HepG2 (cell line): ENCODE results near the gene GPT2. TPM values are rescaled to one million over a fixed set of nuclear protein-coding genes. Genes with fewer than 3 reads are reported as not detected.

ENCODE experiments used
- ATAD3A ChIP-seq: sonication (generic); formaldehyde crosslinking; IDR thresholded peaks from 2 replicates; pipeline ENCODE4 v1.4.0; 2020; ENCODE audit warnings: missing genetic modification reagents
- BRCA1 ChIP-seq: sonication (generic); formaldehyde crosslinking; IDR thresholded peaks from 2 replicates; pipeline ENCODE4 v1.4.0; 2020; ENCODE audit warnings: missing genetic modification reagents
- CENPX ChIP-seq: sonication (generic); formaldehyde crosslinking; IDR thresholded peaks from 2 replicates; pipeline ENCODE4 v1.9.0; 2021; ENCODE audit warnings: mild to moderate bottlenecking, missing genetic modification reagents, moderate library complexity
- CHCHD3 ChIP-seq: sonication (generic); formaldehyde crosslinking; IDR thresholded peaks from 2 replicates; pipeline ENCODE4 v1.8.0; 2022; ENCODE audit warnings: mild to moderate bottlenecking, missing genetic modification reagents, moderate library complexity
- CREM ChIP-seq, 2 experiments: sonication (generic) in 1 of 2; formaldehyde crosslinking in 1 of 2; IDR thresholded peaks; 2 replicates each; pipeline versions ENCODE4 v1.4.0 to v1.6.1; 2016 to 2020; ENCODE audit warnings: antibody characterized with exemption in 1 of 2, mild to moderate bottlenecking in 1 of 2, missing genetic modification reagents in 1 of 2
- EED ChIP-seq: sonication (generic); formaldehyde crosslinking; IDR thresholded peaks from 2 replicates; pipeline ENCODE4 v1.5.0; 2020; ENCODE audit warnings: mild to moderate bottlenecking, missing genetic modification reagents
- ELF4 ChIP-seq: sonication (generic); formaldehyde crosslinking; IDR thresholded peaks from 2 replicates; pipeline ENCODE4 v1.5.0; 2020; ENCODE audit warnings: missing genetic modification reagents, mild to moderate bottlenecking, moderate library complexity, borderline replicate concordance
- HNRNPH1 ChIP-seq: fragments of 200-400 bp; formaldehyde crosslinking; optimal IDR thresholded peaks from 2 replicates; pipeline ENCODE3; 2017; ENCODE audit warnings: mild to moderate bottlenecking, low read depth, low read length
- KDM2A ChIP-seq: sonication (generic); formaldehyde crosslinking; IDR thresholded peaks from 2 replicates; pipeline ENCODE4 v1.4.0; 2020; ENCODE audit warnings: low read depth, missing genetic modification reagents, borderline replicate concordance
- NFE2L2 ChIP-seq: fragments of 150-350 bp; IDR thresholded peaks from 2 replicates; pipeline ENCODE4 v1.6.1; 2014; ENCODE audit warnings: low read length
- NFYB ChIP-seq: sonication (generic); formaldehyde crosslinking; IDR thresholded peaks from 2 replicates; pipeline ENCODE4 v1.4.0; 2020; ENCODE audit warnings: missing genetic modification reagents
- PAX8 ChIP-seq: sonication (generic); formaldehyde crosslinking; IDR thresholded peaks from 2 replicates; pipeline ENCODE4 v1.8.0; 2022; ENCODE audit warnings: mild to moderate bottlenecking, missing genetic modification reagents, borderline replicate concordance
- SSRP1 ChIP-seq: IDR thresholded peaks from 2 replicates; pipeline ENCODE4 v1.6.1; 2016; ENCODE audit warnings: control low read depth
- TGIF2 ChIP-seq: IDR thresholded peaks from 2 replicates; pipeline ENCODE4 v1.6.1; 2016; ENCODE audit warnings: control low read depth, missing compliant biosample characterization
- THYN1 ChIP-seq: sonication (generic); formaldehyde crosslinking; IDR thresholded peaks from 2 replicates; pipeline ENCODE4 v1.8.1; 2023; ENCODE audit warnings: low read depth, mild to moderate bottlenecking, moderate library complexity, missing genetic modification reagents, borderline replicate concordance
- YEATS2 ChIP-seq: sonication (generic); formaldehyde crosslinking; IDR thresholded peaks from 2 replicates; pipeline ENCODE4 v1.4.0; 2020; ENCODE audit warnings: missing genetic modification reagents, borderline replicate concordance
- ZNF256 ChIP-seq: sonication (generic); formaldehyde crosslinking; conservative IDR thresholded peaks from 2 replicates; pipeline ENCODE4 v1.4.0; 2020; ENCODE audit warnings: missing genetic modification reagents
- ZNF34 ChIP-seq: sonication (generic); formaldehyde crosslinking; IDR thresholded peaks from 2 replicates; pipeline ENCODE4 v1.4.0; 2020; ENCODE audit warnings: mild to moderate bottlenecking, missing genetic modification reagents, borderline replicate concordance
- ZNF350 ChIP-seq: sonication (generic); formaldehyde crosslinking; IDR thresholded peaks from 2 replicates; pipeline ENCODE4 v1.4.0; 2020; ENCODE audit warnings: mild to moderate bottlenecking, low read depth, missing genetic modification reagents, borderline replicate concordance
- polyA plus RNA-seq, 8 experiments: library from polyadenylated mRNA; depleted of rRNA in 3 of 8; stranded (reverse) in 7 of 8; unstranded in 1 of 8; fragments of >200 nt; fragmentation: Illumina TruSeq in 4 of 8; extraction: Trizol in 4 of 8; gene quantifications; 2 replicates each; pipeline versions ENCODE4 v1.2.1 to v1.2.3, GENCODE V29; 2011 to 2016; ENCODE audit warnings: low read depth in 4 of 8, missing spikeins in 1 of 8, mixed read lengths in 1 of 8; ENCODE audit not compliant: insufficient read depth in 1 of 8
- total RNA-seq, 5 experiments: library from RNA; depleted of rRNA; stranded (reverse); fragments of >200 nt; fragmentation: Illumina TruSeq; extraction: Trizol; gene quantifications; 2 replicates each; pipeline ENCODE4 v1.2.3, GENCODE V29; 2016; ENCODE audit warnings: low read depth in 1 of 5
- TF ChIP-seq, protein P1 (sequence below): sonication (generic); formaldehyde crosslinking; conservative IDR thresholded peaks from 2 replicates; pipeline ENCODE4 v1.8.0; 2022; ENCODE audit warnings: mild to moderate bottlenecking, moderate library complexity, missing genetic modification reagents
- TF ChIP-seq, protein P2 (sequence below): IDR thresholded peaks from 2 replicates; pipeline ENCODE4 v1.6.1; 2016; ENCODE audit warnings: mild to moderate bottlenecking
- TF ChIP-seq, protein P3 (sequence below), 2 experiments: fragments of 450-650 bp in 1 of 2; sonication (generic) in 1 of 2; formaldehyde crosslinking; IDR thresholded peaks; 2 replicates each; pipeline versions ENCODE4 v1.5.0 to v1.8.0; 2020 to 2022; ENCODE audit warnings: mild to moderate bottlenecking in 1 of 2, missing genetic modification reagents in 1 of 2
- TF ChIP-seq, protein P4 (sequence below): sonication (generic); formaldehyde crosslinking; IDR thresholded peaks from 2 replicates; pipeline ENCODE4 v1.4.0; 2020; ENCODE audit warnings: mild to moderate bottlenecking, missing genetic modification reagents

Gene GPT2
- total and polyA plus RNA-seq, 2 of the 13 experiments (the other 11 are each of a cell fraction or from before 2014, with no cell fraction given): 138 to 267 TPM

DNA sequence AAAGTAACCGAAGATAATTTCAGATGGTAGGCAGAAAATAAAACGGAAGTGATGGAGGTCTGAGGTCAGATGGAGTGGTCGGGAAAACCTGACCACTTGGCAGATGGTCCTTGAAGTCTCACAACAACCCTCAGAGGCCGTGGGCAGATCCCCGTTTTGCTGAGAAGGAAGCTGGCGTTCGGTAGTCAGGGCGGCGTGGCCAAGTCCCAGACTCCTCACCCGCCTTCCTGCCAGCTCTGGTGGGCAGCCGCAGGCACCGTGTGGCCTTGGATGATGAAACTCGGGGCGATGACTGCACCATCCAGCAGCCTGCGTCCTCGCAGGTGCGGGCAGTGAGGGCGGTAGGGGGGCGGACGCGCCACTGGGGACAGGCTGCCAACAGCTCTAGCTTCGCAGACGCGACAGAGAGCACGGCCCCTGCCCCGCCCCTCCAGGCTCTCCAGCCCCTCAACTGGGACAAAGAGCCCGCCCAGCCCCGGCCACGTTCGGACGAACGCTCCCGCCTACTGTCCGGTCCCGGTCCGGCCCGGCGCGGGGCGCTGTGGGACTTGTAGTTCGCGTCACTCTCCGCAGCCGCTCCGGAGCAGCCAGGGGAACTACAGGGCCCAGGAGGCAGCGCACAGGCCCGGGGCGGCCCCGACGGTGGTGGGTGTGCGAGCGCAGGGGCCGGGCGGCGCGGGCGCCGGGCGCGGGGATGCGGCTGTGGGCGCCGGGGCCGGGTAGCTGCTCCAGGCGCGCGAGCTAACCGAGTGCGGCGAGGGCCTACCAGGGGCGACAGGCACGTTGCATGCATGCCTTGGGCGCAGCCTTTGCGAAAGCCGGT lies at the start of gene GPT2 (continued):
- TF ChIP-seq NFE2L2 (no peak), ZNF34 (CRISPR knock-in tag) (peak; percentile 91), CREM (IDR thresholded peaks at IDR 0.05) (peak; percentile 45), CREM (CRISPR knock-in tag; IDR thresholded peaks at IDR 0.05) (no peak), ELF4 (CRISPR knock-in tag) (0 out of 2 replicates have a peak, but pooled peaks have one; percentile 71), CHCHD3 (CRISPR knock-in tag) (no peak; the same call in 1 of the 2 replicates), PAX8 (CRISPR knock-in tag) (peak; percentile 96; the same call in 1 of the 2 replicates), HNRNPH1 (no peak), TGIF2 (peak; percentile 77; the same call in 1 of the 2 replicates), BRCA1 (CRISPR knock-in tag) (0 out of 2 replicates have a peak, but pooled peaks have one; percentile 31), ATAD3A (CRISPR knock-in tag) (peak; percentile 89; the same call in 1 of the 2 replicates), ZNF256 (CRISPR knock-in tag) (peak; percentile 75; the same call in 1 of the 2 replicates), NFYB (peak; percentile 56), CENPX (CRISPR knock-in tag) (no peak), SSRP1 (CRISPR knock-in tag) (peak; percentile 99), KDM2A (CRISPR knock-in tag) (peak; percentile 88), EED (peak; percentile 94; the same call in 1 of the 2 replicates), ZNF350 (peak; percentile 92; the same call in 1 of the 2 replicates), THYN1 (CRISPR knock-in tag) (no peak), YEATS2 (CRISPR knock-in tag) (peak; percentile 81; the same call in 1 of the 2 replicates)
- TF ChIP-seq, protein P1, sequence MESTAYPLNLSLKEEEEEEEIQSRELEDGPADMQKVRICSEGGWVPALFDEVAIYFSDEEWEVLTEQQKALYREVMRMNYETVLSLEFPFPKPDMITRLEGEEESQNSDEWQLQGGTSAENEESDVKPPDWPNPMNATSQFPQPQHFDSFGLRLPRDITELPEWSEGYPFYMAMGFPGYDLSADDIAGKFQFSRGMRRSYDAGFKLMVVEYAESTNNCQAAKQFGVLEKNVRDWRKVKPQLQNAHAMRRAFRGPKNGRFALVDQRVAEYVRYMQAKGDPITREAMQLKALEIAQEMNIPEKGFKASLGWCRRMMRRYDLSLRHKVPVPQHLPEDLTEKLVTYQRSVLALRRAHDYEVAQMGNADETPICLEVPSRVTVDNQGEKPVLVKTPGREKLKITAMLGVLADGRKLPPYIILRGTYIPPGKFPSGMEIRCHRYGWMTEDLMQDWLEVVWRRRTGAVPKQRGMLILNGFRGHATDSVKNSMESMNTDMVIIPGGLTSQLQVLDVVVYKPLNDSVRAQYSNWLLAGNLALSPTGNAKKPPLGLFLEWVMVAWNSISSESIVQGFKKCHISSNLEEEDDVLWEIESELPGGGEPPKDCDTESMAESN: peak; percentile 88
- TF ChIP-seq, protein P2, sequence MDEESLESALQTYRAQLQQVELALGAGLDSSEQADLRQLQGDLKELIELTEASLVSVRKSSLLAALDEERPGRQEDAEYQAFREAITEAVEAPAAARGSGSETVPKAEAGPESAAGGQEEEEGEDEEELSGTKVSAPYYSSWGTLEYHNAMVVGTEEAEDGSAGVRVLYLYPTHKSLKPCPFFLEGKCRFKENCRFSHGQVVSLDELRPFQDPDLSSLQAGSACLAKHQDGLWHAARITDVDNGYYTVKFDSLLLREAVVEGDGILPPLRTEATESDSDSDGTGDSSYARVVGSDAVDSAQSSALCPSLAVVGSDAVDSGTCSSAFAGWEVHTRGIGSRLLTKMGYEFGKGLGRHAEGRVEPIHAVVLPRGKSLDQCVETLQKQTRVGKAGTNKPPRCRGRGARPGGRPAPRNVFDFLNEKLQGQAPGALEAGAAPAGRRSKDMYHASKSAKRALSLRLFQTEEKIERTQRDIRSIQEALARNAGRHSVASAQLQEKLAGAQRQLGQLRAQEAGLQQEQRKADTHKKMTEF: peak; percentile 99
- TF ChIP-seq, protein P3, sequence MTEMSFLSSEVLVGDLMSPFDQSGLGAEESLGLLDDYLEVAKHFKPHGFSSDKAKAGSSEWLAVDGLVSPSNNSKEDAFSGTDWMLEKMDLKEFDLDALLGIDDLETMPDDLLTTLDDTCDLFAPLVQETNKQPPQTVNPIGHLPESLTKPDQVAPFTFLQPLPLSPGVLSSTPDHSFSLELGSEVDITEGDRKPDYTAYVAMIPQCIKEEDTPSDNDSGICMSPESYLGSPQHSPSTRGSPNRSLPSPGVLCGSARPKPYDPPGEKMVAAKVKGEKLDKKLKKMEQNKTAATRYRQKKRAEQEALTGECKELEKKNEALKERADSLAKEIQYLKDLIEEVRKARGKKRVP (CRISPR knock-in tag; IDR thresholded peaks at IDR 0.05): peak; percentile 70 to 100; a peak in 2 of 4 replicates
- TF ChIP-seq, protein P4, sequence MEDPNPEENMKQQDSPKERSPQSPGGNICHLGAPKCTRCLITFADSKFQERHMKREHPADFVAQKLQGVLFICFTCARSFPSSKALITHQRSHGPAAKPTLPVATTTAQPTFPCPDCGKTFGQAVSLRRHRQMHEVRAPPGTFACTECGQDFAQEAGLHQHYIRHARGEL (CRISPR knock-in tag): no peak
